GM12872 (cell line): ENCODE data around the gene TMOD3.
A peak's percentile ranks its signal among the peaks of the same experiment; 100 is the strongest.

Source experiments
- TF ChIP-seq, protein P1 (sequence below): IDR thresholded peaks from 3 replicates; pipeline ENCODE4 v1.5.1; 2011; ENCODE audit warnings: low read depth, mild to moderate bottlenecking, low read length, moderate library complexity; ENCODE audit not compliant: insufficient read depth

Gene TMOD3

GRCh38 chr15:51798281-51798680 lies 31.2 kb upstream of the TMOD3 start:
- TF ChIP-seq, protein P1, sequence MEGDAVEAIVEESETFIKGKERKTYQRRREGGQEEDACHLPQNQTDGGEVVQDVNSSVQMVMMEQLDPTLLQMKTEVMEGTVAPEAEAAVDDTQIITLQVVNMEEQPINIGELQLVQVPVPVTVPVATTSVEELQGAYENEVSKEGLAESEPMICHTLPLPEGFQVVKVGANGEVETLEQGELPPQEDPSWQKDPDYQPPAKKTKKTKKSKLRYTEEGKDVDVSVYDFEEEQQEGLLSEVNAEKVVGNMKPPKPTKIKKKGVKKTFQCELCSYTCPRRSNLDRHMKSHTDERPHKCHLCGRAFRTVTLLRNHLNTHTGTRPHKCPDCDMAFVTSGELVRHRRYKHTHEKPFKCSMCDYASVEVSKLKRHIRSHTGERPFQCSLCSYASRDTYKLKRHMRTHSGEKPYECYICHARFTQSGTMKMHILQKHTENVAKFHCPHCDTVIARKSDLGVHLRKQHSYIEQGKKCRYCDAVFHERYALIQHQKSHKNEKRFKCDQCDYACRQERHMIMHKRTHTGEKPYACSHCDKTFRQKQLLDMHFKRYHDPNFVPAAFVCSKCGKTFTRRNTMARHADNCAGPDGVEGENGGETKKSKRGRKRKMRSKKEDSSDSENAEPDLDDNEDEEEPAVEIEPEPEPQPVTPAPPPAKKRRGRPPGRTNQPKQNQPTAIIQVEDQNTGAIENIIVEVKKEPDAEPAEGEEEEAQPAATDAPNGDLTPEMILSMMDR: no peak

- TF ChIP-seq, protein P1: no peak
Observed at GRCh38 chr15:51799282-51800252, 29.9 kb upstream of the TMOD3 start.

- TF ChIP-seq, protein P1: peak; percentile 68
Observed at GRCh38 chr15:51801391-51801835, 28.0 kb upstream of the TMOD3 start.

- TF ChIP-seq, protein P1: no peak
Observed at GRCh38 chr15:51802593-51802992, 26.9 kb upstream of the TMOD3 start.

DNA sequence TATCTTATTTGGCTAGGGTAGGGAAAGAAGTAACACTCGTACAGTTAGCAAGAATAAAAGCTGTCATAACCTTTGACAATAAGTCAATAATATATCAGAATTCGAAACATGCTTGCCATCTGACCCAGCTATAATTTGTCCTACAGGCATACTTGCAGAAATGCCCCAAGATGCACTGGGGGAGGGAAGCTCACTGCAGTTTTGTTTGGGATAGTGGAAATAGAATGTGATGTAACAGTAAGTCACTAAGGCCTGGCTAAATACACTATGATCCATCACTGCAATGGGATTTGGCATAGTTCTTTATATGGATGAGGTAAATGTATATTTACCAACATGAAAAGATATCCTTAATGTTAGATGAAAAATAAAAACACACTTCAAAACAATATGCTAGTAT lies 25.5 kb upstream of the TMOD3 start:
- TF ChIP-seq, protein P1: no peak

DNA sequence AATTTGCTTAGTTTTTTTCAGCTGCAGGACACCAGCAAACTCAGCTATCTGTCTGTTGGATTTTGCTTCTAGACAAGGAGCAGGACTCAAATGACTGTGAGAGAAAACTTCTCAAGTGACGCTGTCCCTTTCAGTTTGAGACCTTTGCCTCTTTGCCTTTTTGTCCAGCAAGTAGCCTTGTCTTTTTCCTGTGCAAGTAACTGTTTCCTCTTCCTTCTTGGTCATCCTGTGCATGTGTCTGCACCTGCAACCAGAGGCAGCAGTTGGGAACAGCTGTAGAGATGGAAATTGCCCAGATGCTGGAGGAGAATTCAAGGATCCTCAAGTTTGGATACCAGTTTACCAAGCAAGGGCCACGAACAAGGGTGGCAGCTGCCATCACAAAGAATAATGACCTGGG lies 23.3 kb upstream of the TMOD3 start:
- TF ChIP-seq, protein P1: no peak

DNA sequence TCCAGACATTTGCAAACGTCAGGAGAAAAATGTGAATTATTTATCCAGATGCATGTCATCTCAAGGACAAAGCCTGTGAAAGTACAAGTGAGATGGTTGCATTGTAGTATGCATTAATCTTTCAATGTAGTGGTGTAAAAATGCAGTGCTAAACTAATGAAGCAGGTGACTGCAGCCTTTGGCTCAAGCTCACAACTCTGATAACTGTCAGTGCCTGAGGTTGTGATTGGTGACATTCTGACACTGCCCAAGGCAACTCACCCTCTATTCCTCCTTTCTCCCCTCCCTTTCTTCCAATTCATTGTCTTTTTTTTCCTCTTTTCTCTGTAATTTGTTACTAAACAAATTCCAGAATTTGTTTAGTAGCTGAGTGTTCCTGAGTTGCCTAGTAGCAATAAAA lies 20.0 kb upstream of the TMOD3 start:
- TF ChIP-seq, protein P1: no peak
